Endodermal cell (in vitro differentiated cells): ENCODE measurements around the gene MARCHF11. TPM values are rescaled to one million over a fixed set of nuclear protein-coding genes. Genes with fewer than 3 reads are reported as not detected.

Experiments
- DNase-seq: peaks from one replicate; pipeline ENCODE4 v3.0.0-alpha.2; 2017
- H3K27ac ChIP-seq: 2 replicates; pipeline ENCODE4 v1.5.1; 2013; ENCODE audit warnings: mild to moderate bottlenecking, low read depth, low read length, moderate library complexity
- H3K27me3 ChIP-seq: 2 replicates; pipeline ENCODE4 v1.6.1; 2013; ENCODE audit warnings: mild to moderate bottlenecking, low read length, moderate library complexity; ENCODE audit not compliant: insufficient read depth, control insufficient read depth, poor library complexity, severe bottlenecking
- H3K36me3 ChIP-seq: 2 replicates; pipeline ENCODE4 v1.7.0; 2013; ENCODE audit warnings: mild to moderate bottlenecking, low read length, moderate library complexity; ENCODE audit not compliant: control insufficient read depth, insufficient read depth
- H3K4me1 ChIP-seq: one replicate; pipeline ENCODE4 v1.7.0; 2013; ENCODE audit warnings: low read length; ENCODE audit not compliant: control insufficient read depth, insufficient read depth
- H3K4me3 ChIP-seq: 2 replicates; pipeline ENCODE4 v1.5.1; 2013; ENCODE audit warnings: mild to moderate bottlenecking, low read length, moderate library complexity
- H3K9ac ChIP-seq: 2 replicates; pipeline ENCODE4 v1.6.1; 2013; ENCODE audit warnings: mild to moderate bottlenecking, low read length, moderate library complexity; ENCODE audit not compliant: poor library complexity, severe bottlenecking; ENCODE audit errors: extremely low read depth
- H3K9me3 ChIP-seq: 2 replicates; pipeline ENCODE4 v1.6.1; 2013; ENCODE audit warnings: mild to moderate bottlenecking, low read length, moderate library complexity; ENCODE audit not compliant: control insufficient read depth
- H3K27ac Mint-ChIP-seq: 2 replicates; pipeline ENCODE4 v1.8.0; 2020; ENCODE audit warnings: mixed read lengths
- H3K27me3 Mint-ChIP-seq: 2 replicates; pipeline ENCODE4 v1.8.0; 2021; ENCODE audit warnings: mild to moderate bottlenecking, mixed read lengths; ENCODE audit not compliant: insufficient read depth
- H3K36me3 Mint-ChIP-seq: 2 replicates; pipeline ENCODE4 v1.8.0; 2020; ENCODE audit warnings: low read depth, mixed read lengths
- H3K4me1 Mint-ChIP-seq: 2 replicates; pipeline ENCODE4 v1.8.0; 2020; ENCODE audit warnings: mixed read lengths
- H3K4me3 Mint-ChIP-seq: 2 replicates; pipeline ENCODE4 v1.8.0; 2020; ENCODE audit warnings: mild to moderate bottlenecking, moderate library complexity, mixed read lengths
- H3K9me3 Mint-ChIP-seq: 2 replicates; pipeline ENCODE4 v1.8.0; 2020; ENCODE audit warnings: mild to moderate bottlenecking, mixed read lengths
- WGBS, 2 experiments: methylation state at CpG; one replicate each; pipeline versions ENCODE4 v1.1.5 to v1.1.7; 2013; ENCODE audit warnings: missing lambda C conversion rate in 2 of 2, mixed read lengths in 1 of 2; ENCODE audit not compliant: insufficient coverage in 1 of 2, insufficient read length in 1 of 2; 5-methylcytosine and 5-hydroxymethylcytosine counted together
- total RNA-seq, 2 donors: library from RNA; stranded (reverse); fragmentation: NEBNext Ultra II Directional in 1 of 2; extraction: Animal tissue kit (Norgen Biotek cat#: 25700) in 1 of 2; gene quantifications; 2 replicates in 1 of 2; 3 replicates in 1 of 2; pipeline ENCODE4 v1.2.1, GENCODE V29; 2021
- TF ChIP-seq, protein P1 (sequence below): fragments of 200-600 bp; sonication (generic); conservative IDR thresholded peaks from 2 replicates; pipeline ENCODE4 v1.5.0; 2021; ENCODE audit warnings: antibody characterized with exemption, mild to moderate bottlenecking

The MARCHF11 gene
- total RNA-seq, 2 donors from 2014 or later = 19.0 to 19.9 TPM

DNA sequence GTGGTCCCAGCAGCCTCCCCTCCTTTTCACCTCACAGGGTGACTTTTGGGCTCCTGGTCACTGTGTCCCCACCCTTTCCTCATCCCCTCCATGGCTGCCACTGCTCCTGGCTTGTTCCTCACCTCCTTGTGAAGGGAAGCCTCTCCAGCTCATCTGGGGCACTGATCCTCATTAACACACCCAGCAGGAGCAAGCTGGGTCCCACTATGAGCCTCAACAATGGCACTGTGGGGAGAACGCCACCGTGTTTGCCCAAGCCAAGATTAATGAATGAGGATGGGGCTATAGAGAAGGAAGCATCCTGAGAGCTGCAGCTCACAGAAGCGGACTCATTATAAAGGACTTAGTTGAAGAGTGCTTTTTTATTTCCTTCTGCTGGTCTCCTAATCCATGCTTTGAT lies 118.4 kb downstream of the MARCHF11 start:
- Mint-ChIP-seq H3K9me3 (no peaks in the 10 kb centered on the region), H3K4me3 (no peak overlapping the region), H3K27ac (peak overlapping the region; percentile 23), H3K36me3 (no peaks in the 10 kb centered on the region), H3K4me1 (peaks cover 27% of the 10 kb centered on the region), H3K27me3 (peaks cover 1% of the 10 kb centered on the region)
- H3K9ac ChIP-seq = no peak overlapping the region
- no peaks in the 10 kb centered on the region for H3K9me3 ChIP-seq
- H3K27ac ChIP-seq = no peak overlapping the region
- H3K4me3 ChIP-seq = no peak overlapping the region
- DNase-seq = peak; percentile 73
- peaks cover 4% of the 10 kb centered on the region for H3K4me1 ChIP-seq
- H3K36me3 ChIP-seq = peaks cover 8% of the 10 kb centered on the region
- TF ChIP-seq, protein P1, sequence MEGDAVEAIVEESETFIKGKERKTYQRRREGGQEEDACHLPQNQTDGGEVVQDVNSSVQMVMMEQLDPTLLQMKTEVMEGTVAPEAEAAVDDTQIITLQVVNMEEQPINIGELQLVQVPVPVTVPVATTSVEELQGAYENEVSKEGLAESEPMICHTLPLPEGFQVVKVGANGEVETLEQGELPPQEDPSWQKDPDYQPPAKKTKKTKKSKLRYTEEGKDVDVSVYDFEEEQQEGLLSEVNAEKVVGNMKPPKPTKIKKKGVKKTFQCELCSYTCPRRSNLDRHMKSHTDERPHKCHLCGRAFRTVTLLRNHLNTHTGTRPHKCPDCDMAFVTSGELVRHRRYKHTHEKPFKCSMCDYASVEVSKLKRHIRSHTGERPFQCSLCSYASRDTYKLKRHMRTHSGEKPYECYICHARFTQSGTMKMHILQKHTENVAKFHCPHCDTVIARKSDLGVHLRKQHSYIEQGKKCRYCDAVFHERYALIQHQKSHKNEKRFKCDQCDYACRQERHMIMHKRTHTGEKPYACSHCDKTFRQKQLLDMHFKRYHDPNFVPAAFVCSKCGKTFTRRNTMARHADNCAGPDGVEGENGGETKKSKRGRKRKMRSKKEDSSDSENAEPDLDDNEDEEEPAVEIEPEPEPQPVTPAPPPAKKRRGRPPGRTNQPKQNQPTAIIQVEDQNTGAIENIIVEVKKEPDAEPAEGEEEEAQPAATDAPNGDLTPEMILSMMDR = no peak
- no peaks in the 10 kb centered on the region for H3K27me3 ChIP-seq
- WGBS, 2 experiments = 36 to 50% methylated on average over 3 of the region's 3 CpGs

DNA sequence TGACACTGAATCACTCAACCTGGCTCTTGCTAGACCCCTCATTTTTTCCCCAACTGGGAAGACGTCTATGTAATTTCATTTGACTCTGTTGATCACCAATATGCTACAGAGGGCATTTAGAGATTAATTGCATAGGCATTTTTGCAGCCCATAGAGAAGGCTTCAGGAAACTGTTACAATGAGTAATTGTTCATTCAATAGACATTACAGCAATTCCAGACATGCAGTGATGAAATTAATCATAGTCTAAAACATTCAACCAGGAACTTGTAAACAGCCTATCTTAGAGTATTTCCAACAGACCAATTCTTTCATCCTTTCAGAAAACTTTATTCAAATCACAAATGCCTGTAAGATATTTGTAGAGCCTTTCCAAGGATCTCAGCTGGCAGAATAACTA lies 122.3 kb downstream of the MARCHF11 start:
- H3K4me3 ChIP-seq = no peak overlapping the region
- Mint-ChIP-seq H3K36me3 (no peaks in the 10 kb centered on the region), H3K27ac (no peak overlapping the region), H3K4me3 (no peak overlapping the region), H3K4me1 (peaks cover 27% of the 10 kb centered on the region), H3K9me3 (no peaks in the 10 kb centered on the region), H3K27me3 (peaks cover 2% of the 10 kb centered on the region)
- no peaks in the 10 kb centered on the region for H3K36me3 ChIP-seq
- H3K27ac ChIP-seq = no peak overlapping the region
- TF ChIP-seq, protein P1 = no peak
- H3K4me1 ChIP-seq = peaks cover 4% of the 10 kb centered on the region
- no peaks in the 10 kb centered on the region for H3K9me3 ChIP-seq
- H3K9ac ChIP-seq = no peak overlapping the region
- no peaks in the 10 kb centered on the region for H3K27me3 ChIP-seq
- WGBS, 2 experiments = 86 to 100% methylated on average over 1 of the region's 1 CpG
- no peak for DNase-seq

DNA sequence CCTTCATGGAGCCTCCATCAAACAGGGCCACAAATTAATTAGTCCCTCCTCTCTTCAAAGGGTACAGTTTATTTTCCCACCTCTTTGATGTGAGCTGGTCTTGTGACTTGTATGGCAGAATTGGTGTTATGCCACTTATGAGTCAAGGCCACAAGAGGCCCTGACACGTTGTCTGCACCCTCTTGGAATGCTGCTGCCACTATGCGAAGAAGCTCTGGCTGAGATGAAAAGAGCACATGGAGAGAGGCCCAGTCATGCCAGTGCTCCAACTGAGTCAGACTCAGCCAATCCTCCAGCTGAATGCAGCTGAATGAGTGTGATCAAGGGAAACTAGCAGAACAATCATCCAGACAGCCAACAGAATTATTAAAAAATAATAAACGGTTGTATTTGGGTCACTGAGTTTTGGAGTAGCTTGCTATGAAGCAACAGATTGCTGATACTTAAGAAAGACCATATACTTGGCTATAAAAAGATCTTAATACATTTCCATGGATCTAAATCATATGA lies 128.3 kb downstream of the MARCHF11 start:
- TF ChIP-seq, protein P1 = no peak
- no peaks in the 10 kb centered on the region for H3K9me3 ChIP-seq
- H3K27me3 ChIP-seq = no peaks in the 10 kb centered on the region
- no peaks in the 10 kb centered on the region for H3K4me1 Mint-ChIP-seq
- H3K4me3 ChIP-seq = no peak overlapping the region
- H3K9ac ChIP-seq = no peak overlapping the region
- no peak overlapping the region for H3K27ac ChIP-seq
- no peak for DNase-seq
- H3K27me3 Mint-ChIP-seq = peaks cover 2% of the 10 kb centered on the region
- no peaks in the 10 kb centered on the region for H3K4me1 ChIP-seq
- H3K4me3 Mint-ChIP-seq = no peak overlapping the region
- 50 to 84% methylated on average over 2 to 3 of the region's 3 CpGs for WGBS, 2 experiments
- no peaks in the 10 kb centered on the region for H3K9me3 Mint-ChIP-seq
- H3K27ac Mint-ChIP-seq = no peak overlapping the region
- H3K36me3 ChIP-seq = no peaks in the 10 kb centered on the region
- no peaks in the 10 kb centered on the region for H3K36me3 Mint-ChIP-seq
